22Rv1 (cell line): ENCODE results near the gene TRAF3.

Experiments used
- CTCF ChIP-seq: fragments of 450-650 bp; IDR thresholded peaks from 2 replicates; pipeline ENCODE4 v1.5.1; 2017; ENCODE audit warnings: mild to moderate bottlenecking
- ZFX ChIP-seq: fragments of 450-650 bp; IDR thresholded peaks from 2 replicates; pipeline ENCODE4 v1.6.1; 2017; ENCODE audit warnings: antibody characterized with exemption, borderline replicate concordance

GRCh38 chr14:102915292-102916110 is 138.3 kb downstream of the TRAF3 start:
- TF ChIP-seq CTCF (no peak), ZFX (no peak)
